HCT116 (cell line): ENCODE measurements around the gene HIPK2. TPM values are rescaled to one million over a fixed set of nuclear protein-coding genes. Genes with fewer than 3 reads are reported as not detected.
A peak's percentile ranks its signal among the peaks of the same experiment; 100 is the strongest.

Experiments used
- ATAC-seq: fragments of 200-7000 bp; cut with Tn5 transposase; 2 replicates; pipeline ENCODE4 v1.9.1; 2020; ENCODE audit warnings: mild to moderate bottlenecking, moderate library complexity
- BruUV-seq: library from RNA; stranded (reverse); fragments of 400-500 nt; replicated peaks from 2 replicates; lab custom pipeline; 2021; lab: Mats Ljungman, UMichigan
- CTCF ChIA-PET: fragments of 300-600 bp; sonication (Branson Sonifier 250); formaldehyde crosslinking; loops from one replicate; lab custom pipeline; 2021; ENCODE audit warnings: antibody characterized with exemption; lab: Charles Lee
- POLR2A ChIA-PET: fragments of 300-600, 350-600 bp; sonication (Branson Sonifier 250); formaldehyde crosslinking; loops from one replicate; lab custom pipeline; 2021; ENCODE audit warnings: antibody characterized with exemption; lab: Charles Lee
- RAD21 ChIA-PET, 2 experiments: fragments of 300-600 bp; sonication (Branson Sonifier 250); formaldehyde crosslinking; loops; one replicate each; lab custom pipeline; 2023; ENCODE audit warnings: low total read pairs in 2 of 2; ENCODE audit not compliant: uncharacterized antibody in 2 of 2, unreplicated experiment in 2 of 2, low non-redundant PET in 1 of 2; lab: Charles Lee
- DNase-seq: peaks from one replicate; pipeline ENCODE4 v3.0.0-alpha.2; 2010; ENCODE audit warnings: low read depth, low spot score
- H2AFZ ChIP-seq: fragments of 200-600 bp; shearing (Covaris generic), sonication (generic); 2 replicates; pipeline ENCODE4 v1.6.1; 2017; ENCODE audit warnings: low read depth, mixed run types, mixed read lengths, antibody characterized with exemption, low read length; ENCODE audit not compliant: poor library complexity, severe bottlenecking
- H3K27ac ChIP-seq: 2 replicates; pipeline ENCODE4 v1.5.1; 2012; ENCODE audit warnings: low read depth, low read length
- H3K27me3 ChIP-seq: fragments of 200-600 bp; sonication (generic); 2 replicates; pipeline ENCODE4 v1.6.1; 2016; ENCODE audit warnings: mixed run types, low read length, mixed read lengths; ENCODE audit not compliant: insufficient read depth
- H3K36me3 ChIP-seq, 2 experiments: fragments of 200-500 bp in 1 of 2; fragments of 200-600 bp in 1 of 2; sonication (Bioruptor generic) in 1 of 2; sonication (generic) in 1 of 2; 2 replicates each; pipeline versions ENCODE4 v1.5.1 to v1.6.1; 2014 to 2016; ENCODE audit warnings: low read length in 2 of 2, inconsistent platforms in 1 of 2, mixed read lengths in 1 of 2, mixed run types in 1 of 2; ENCODE audit not compliant: insufficient read depth in 2 of 2, control insufficient read depth in 1 of 2
- H3K4me1 ChIP-seq, 2 experiments: fragments of 200-600 bp in 1 of 2; sonication (generic) in 1 of 2; 2 replicates each; pipeline versions ENCODE4 v1.5.1 to v1.6.1; 2012 to 2017; ENCODE audit warnings: low read length in 2 of 2, inconsistent platforms in 1 of 2, mild to moderate bottlenecking in 1 of 2, mixed read lengths in 1 of 2, mixed run types in 1 of 2, moderate library complexity in 1 of 2; ENCODE audit not compliant: insufficient read depth in 2 of 2, control insufficient read depth in 1 of 2
- H3K4me2 ChIP-seq: fragments of 200-600 bp; sonication (generic); 2 replicates; pipeline ENCODE4 v1.6.1; 2017; ENCODE audit warnings: mixed run types, low read length, mixed read lengths
- H3K4me3 ChIP-seq, 2 experiments: fragments of 200-600 bp in 1 of 2; sonication (generic) in 1 of 2; replicated peaks in 1 of 2; 2 replicates each; pipeline ENCODE4 v1.5.1; 2011 to 2016; ENCODE audit warnings: low read length in 2 of 2, control low read depth in 1 of 2, low read depth in 1 of 2, mild to moderate bottlenecking in 1 of 2, mixed read lengths in 1 of 2, mixed run types in 1 of 2
- H3K79me2 ChIP-seq: fragments of 200-600 bp; sonication (generic); 2 replicates; pipeline ENCODE4 v1.6.1; 2017; ENCODE audit warnings: mild to moderate bottlenecking, mixed run types, low read length, moderate library complexity, mixed read lengths; ENCODE audit not compliant: insufficient read depth
- H3K9ac ChIP-seq: fragments of 200-600 bp; sonication (generic); 2 replicates; pipeline ENCODE4 v1.6.1; 2016; ENCODE audit warnings: low read length, mixed read lengths
- H3K9me2 ChIP-seq: fragments of 200-600 bp; sonication (generic), shearing (Covaris generic); 2 replicates; pipeline ENCODE4 v1.6.1; 2017; ENCODE audit warnings: mixed run types, mild to moderate bottlenecking, moderate library complexity; ENCODE audit not compliant: insufficient read depth
- H3K9me3 ChIP-seq, 2 experiments: fragments of 200-500 bp in 1 of 2; fragments of 200-600 bp in 1 of 2; sonication (Bioruptor generic) in 1 of 2; sonication (generic) in 1 of 2; 2 replicates each; pipeline ENCODE4 v1.6.1; 2014 to 2017; ENCODE audit warnings: low read length in 2 of 2, mixed read lengths in 2 of 2, inconsistent platforms in 1 of 2, low read depth in 1 of 2, mild to moderate bottlenecking in 1 of 2, mixed run types in 1 of 2, moderate library complexity in 1 of 2; ENCODE audit not compliant: control insufficient read depth in 1 of 2, insufficient read depth in 1 of 2
- H4K20me1 ChIP-seq: fragments of 200-600 bp; sonication (generic), shearing (Covaris generic); 2 replicates; pipeline ENCODE4 v1.6.1; 2017; ENCODE audit warnings: mixed run types, mild to moderate bottlenecking, moderate library complexity; ENCODE audit not compliant: insufficient read depth
- CBX3 ChIP-seq: IDR thresholded peaks from 2 replicates; pipeline ENCODE4 v1.6.1; 2012; ENCODE audit warnings: low read depth
- EGR1 ChIP-seq: IDR thresholded peaks from 2 replicates; pipeline ENCODE4 v1.6.1; 2012; ENCODE audit warnings: low read depth
- FOSL1 ChIP-seq: IDR thresholded peaks from 2 replicates; pipeline ENCODE4 v1.6.1; 2012; ENCODE audit warnings: low read depth
- RAD21 ChIP-seq: IDR thresholded peaks from 2 replicates; pipeline ENCODE4 v1.6.1; 2012; ENCODE audit warnings: low read depth, mild to moderate bottlenecking
- ZFX ChIP-seq: fragments of 450-650 bp; IDR thresholded peaks from 2 replicates; pipeline ENCODE4 v1.6.1; 2017
- intact Hi-C: fragments of 100-400 bp; cut with micrococcal nuclease; formaldehyde crosslinking; loops from 2 replicates; pipeline ENCODE4 v1.10.0; 2022
- total RNA-seq: library from RNA; stranded (reverse); gene quantifications from one replicate; pipeline ENCODE4 v1.2.1, GENCODE V29; 2021; ENCODE audit not compliant: unreplicated experiment
- TF ChIP-seq, protein P1 (sequence below), 3 experiments: fragments of 200-600 bp in 1 of 3; sonication (generic) in 1 of 3; IDR thresholded peaks in 2 of 3; conservative IDR thresholded peaks in 1 of 3; 2 replicates each; pipeline ENCODE4 v1.5.1; 2012 to 2017; ENCODE audit warnings: low read depth in 2 of 3, low read length in 2 of 3, antibody characterized with exemption in 1 of 3, borderline replicate concordance in 1 of 3, control low read depth in 1 of 3, mild to moderate bottlenecking in 1 of 3, mixed read lengths in 1 of 3, mixed run types in 1 of 3, moderate library complexity in 1 of 3; ENCODE audit not compliant: insufficient read depth in 1 of 3
- TF ChIP-seq, protein P2 (sequence below): IDR thresholded peaks from 2 replicates; pipeline ENCODE4 v1.6.1; 2012

Gene HIPK2
- total RNA-seq, 1 experiment from 2014 or later, result 49.5 TPM

DNA sequence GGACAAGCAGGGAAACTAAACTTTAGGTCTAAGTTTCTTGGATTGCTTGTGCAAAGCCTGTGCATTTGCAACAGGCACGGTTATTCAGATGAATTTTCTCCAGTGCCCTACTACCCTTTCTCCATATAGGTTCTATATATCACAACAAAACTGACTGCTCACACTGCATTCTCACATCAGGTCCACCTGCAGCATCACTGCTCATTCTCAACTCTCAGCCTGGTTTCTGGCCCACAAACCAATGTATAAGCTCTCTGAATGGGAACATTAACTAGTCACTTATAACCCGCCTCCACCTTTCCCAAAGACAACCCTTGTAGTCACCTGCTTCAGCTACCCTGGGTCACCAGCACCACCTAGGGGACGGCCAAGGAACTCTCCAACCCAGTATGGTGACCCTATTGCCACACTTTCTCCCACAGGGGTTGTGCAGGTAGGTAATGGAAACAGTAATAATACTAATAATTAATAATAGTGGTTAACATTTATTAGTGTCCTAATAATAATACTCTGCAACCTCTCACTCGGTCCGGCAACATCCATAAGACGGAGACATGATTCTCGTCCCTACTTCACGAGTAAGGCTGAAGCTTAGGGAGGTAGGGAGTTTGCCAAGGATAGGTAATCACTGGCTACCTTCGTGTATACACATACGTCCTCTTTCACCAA is 157.0 kb downstream of the HIPK2 start:
- H3K27ac ChIP-seq, result no peak overlapping the region
- H3K36me3 ChIP-seq, result no peaks in the 10 kb centered on the region; a peak in 3 of 4 replicates
- H3K27me3 ChIP-seq, result no peaks in the 10 kb centered on the region
- ATAC-seq (peak; percentile 91), DNase-seq (peak; percentile 26)
- ChIA-PET POLR2A (interaction anchor here (1.3 kb wide), 1 partner anchor 378 kb away, joined by 3 read pairs; no protein-coding TSS in a partner anchor), CTCF (interaction anchor here (0.5 to 2.2 kb wide), 13 partner anchors 9 to 422 kb away, joined by 3 to 11 read pairs (median 4); no protein-coding TSS in a partner anchor), RAD21 (interaction anchor here (0.6 to 1.0 kb wide), 3 partner anchors 117 to 382 kb away, joined by 3 to 4 read pairs (median 4); partner anchors contain the start of gene KLRG2 (in 1 of the 2))
- intact Hi-C loops, result loop anchor here (2.0 kb wide), 1 partner anchor 188 kb away; no protein-coding TSS in a partner anchor
- H4K20me1 ChIP-seq, result no peaks in the 10 kb centered on the region; the same call in 1 of the 2 replicates
- peak; percentile 70 for TF ChIP-seq RAD21
- no peak for TF ChIP-seq ZFX
- TF ChIP-seq, protein P1, sequence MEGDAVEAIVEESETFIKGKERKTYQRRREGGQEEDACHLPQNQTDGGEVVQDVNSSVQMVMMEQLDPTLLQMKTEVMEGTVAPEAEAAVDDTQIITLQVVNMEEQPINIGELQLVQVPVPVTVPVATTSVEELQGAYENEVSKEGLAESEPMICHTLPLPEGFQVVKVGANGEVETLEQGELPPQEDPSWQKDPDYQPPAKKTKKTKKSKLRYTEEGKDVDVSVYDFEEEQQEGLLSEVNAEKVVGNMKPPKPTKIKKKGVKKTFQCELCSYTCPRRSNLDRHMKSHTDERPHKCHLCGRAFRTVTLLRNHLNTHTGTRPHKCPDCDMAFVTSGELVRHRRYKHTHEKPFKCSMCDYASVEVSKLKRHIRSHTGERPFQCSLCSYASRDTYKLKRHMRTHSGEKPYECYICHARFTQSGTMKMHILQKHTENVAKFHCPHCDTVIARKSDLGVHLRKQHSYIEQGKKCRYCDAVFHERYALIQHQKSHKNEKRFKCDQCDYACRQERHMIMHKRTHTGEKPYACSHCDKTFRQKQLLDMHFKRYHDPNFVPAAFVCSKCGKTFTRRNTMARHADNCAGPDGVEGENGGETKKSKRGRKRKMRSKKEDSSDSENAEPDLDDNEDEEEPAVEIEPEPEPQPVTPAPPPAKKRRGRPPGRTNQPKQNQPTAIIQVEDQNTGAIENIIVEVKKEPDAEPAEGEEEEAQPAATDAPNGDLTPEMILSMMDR (IDR thresholded peaks at IDR 0.05 in 2 of 3, conservative IDR thresholded peaks at IDR 0.05 in 1 of 3; ENCODE audit: borderline replicate concordance in 1 of 3, insufficient read depth in 1 of 3, low read depth in 2 of 3, low read length in 2 of 3), result peak; percentile 56 to 89 (median 80); a peak in 5 of 6 replicates
- H3K9me3 ChIP-seq, result no peaks in the 10 kb centered on the region
- H3K9me2 ChIP-seq, result no peaks in the 10 kb centered on the region
- no TSS peak for BruUV-seq
- no peak overlapping the region for H3K9ac ChIP-seq
- H3K4me2 ChIP-seq, result no peak overlapping the region
- no peak overlapping the region for H3K4me3 ChIP-seq
- no peak overlapping the region for H2AFZ ChIP-seq
- no peaks in the 10 kb centered on the region for H3K79me2 ChIP-seq
- H3K4me1 ChIP-seq, result 0 out of 4 replicates have a peak, but pooled peaks cover 0 to 4% of the 10 kb centered on the region in 2 experiments

DNA sequence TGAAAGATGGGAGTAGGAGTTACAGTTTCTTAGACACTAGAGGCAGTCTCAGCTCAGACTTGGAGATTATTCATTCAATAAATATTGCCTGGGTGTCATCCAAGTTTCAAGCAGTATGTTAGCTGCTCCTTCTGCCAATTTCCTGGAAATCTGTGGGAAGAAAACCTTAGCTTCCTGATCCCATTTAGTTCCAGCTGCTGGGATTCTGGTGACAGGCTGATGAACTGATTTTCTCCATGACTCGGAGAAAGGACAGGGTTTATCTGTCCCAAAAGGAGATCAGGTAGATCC is 158.5 kb downstream of the HIPK2 start:
- Histone ChIP-seq H3K27ac (no peak overlapping the region), H3K9me2 (no peaks in the 10 kb centered on the region), H3K36me3 (no peaks in the 10 kb centered on the region; a peak in 1 of 4 replicates), H3K4me3 (no peak overlapping the region), H3K4me1 (0 out of 4 replicates have a peak, but pooled peaks cover 0 to 4% of the 10 kb centered on the region in 2 experiments), H4K20me1 (no peaks in the 10 kb centered on the region; the same call in 1 of the 2 replicates), H2AFZ (no peak overlapping the region), H3K79me2 (no peaks in the 10 kb centered on the region), H3K9me3 (no peaks in the 10 kb centered on the region), H3K27me3 (no peaks in the 10 kb centered on the region), H3K9ac (no peak overlapping the region), H3K4me2 (no peak overlapping the region)
- intact Hi-C loops, result loop anchor here (1.0 to 2.0 kb wide), 2 partner anchors 119 to 383 kb away; no protein-coding TSS in a partner anchor
- CTCF ChIA-PET, result interaction anchor here (0.8 to 3.1 kb wide), 12 partner anchors 13 to 656 kb away, joined by 3 to 19 read pairs (median 6); no protein-coding TSS in a partner anchor
- ATAC-seq (no peak), DNase-seq (no peak)
- TF ChIP-seq, protein P2, sequence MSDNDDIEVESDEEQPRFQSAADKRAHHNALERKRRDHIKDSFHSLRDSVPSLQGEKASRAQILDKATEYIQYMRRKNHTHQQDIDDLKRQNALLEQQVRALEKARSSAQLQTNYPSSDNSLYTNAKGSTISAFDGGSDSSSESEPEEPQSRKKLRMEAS, result no peak
- TF ChIP-seq CBX3 (no peak), EGR1 (no peak), FOSL1 (no peak)
- POLR2A ChIA-PET, result no interaction called here
- RAD21 ChIA-PET, result interaction anchor here in 1 of 2 experiments (1.1 kb wide), 2 partner anchors 383 to 387 kb away, joined by 5 to 6 read pairs; no protein-coding TSS in a partner anchor
- no TSS peak for BruUV-seq
